NCI-H2029 (cell line): ENCODE data around the gene BLTP3A.
"Not testable (repeated sequence)": the region's sequence is repeated elsewhere in the genome, so short reads cannot be mapped to it uniquely, and the experiment has no call there.

Source experiments
- DNase-seq: peaks from one replicate; lab custom pipeline; 2025; lab: John Stamatoyannopoulos, UW

Gene BLTP3A

GRCh38 chr6:34791701-34792604, at the start of gene BLTP3A:
TSS of gene BLTP3A (plus strand) at chr6:34792083. CDS start at chr6:34792251, 168 bp downstream.
- peak; percentile 62 for DNase-seq

- DNase-seq: no peak
Observed at GRCh38 chr6:34742094-34742493, 49.8 kb upstream of the BLTP3A start.

- no peak for DNase-seq
Observed at GRCh38 chr6:34743625-34744293, 48.1 kb upstream of the BLTP3A start.

- not testable (repeated sequence) for DNase-seq
Observed at GRCh38 chr6:34744294-34744647, 47.6 kb upstream of the BLTP3A start.

GRCh38 chr6:34745277-34746103, 46.4 kb upstream of the BLTP3A start:
- DNase-seq: no peak

- peak; percentile 28 for DNase-seq
Observed at GRCh38 chr6:34746104-34746846, 45.6 kb upstream of the BLTP3A start.

GRCh38 chr6:34748757-34749156, 43.1 kb upstream of the BLTP3A start:
- DNase-seq: no peak

- DNase-seq: peak; percentile 60
Observed at GRCh38 chr6:34756513-34756856, 35.4 kb upstream of the BLTP3A start.

GRCh38 chr6:34757687-34758274, 34.1 kb upstream of the BLTP3A start:
- DNase-seq: no peak

- DNase-seq: no peak
Observed at GRCh38 chr6:34760108-34760507, 31.8 kb upstream of the BLTP3A start.

GRCh38 chr6:34761681-34762080, 30.2 kb upstream of the BLTP3A start:
- DNase-seq: not testable (repeated sequence)

GRCh38 chr6:34768148-34768547, 23.7 kb upstream of the BLTP3A start:
- no peak for DNase-seq

GRCh38 chr6:34771727-34772126, 20.2 kb upstream of the BLTP3A start:
- DNase-seq: no peak

GRCh38 chr6:34772940-34773339, 18.9 kb upstream of the BLTP3A start:
- no peak for DNase-seq

GRCh38 chr6:34773916-34774315, 18.0 kb upstream of the BLTP3A start:
- no peak for DNase-seq

GRCh38 chr6:34774967-34775366, 16.9 kb upstream of the BLTP3A start:
- no peak for DNase-seq

GRCh38 chr6:34785375-34785774, 6.5 kb upstream of the BLTP3A start:
- not testable (repeated sequence) for DNase-seq

GRCh38 chr6:34787152-34787551, 4.7 kb upstream of the BLTP3A start:
- DNase-seq: not testable (repeated sequence)

- no peak for DNase-seq
Observed at GRCh38 chr6:34788111-34788510, 3.8 kb upstream of the BLTP3A start.

GRCh38 chr6:34791164-34791700, 651 bp upstream of the BLTP3A start:
- no peak for DNase-seq
